Colonic mucosa (tissue), 4 donors: ENCODE results near the gene LMCD1. TPM values are rescaled to one million over a fixed set of nuclear protein-coding genes. Genes with fewer than 3 reads are reported as not detected.

ENCODE experiments used
- DNase-seq: peaks from one replicate; pipeline ENCODE4 v3.0.0-alpha.2; 2020
- H3K27ac ChIP-seq: fragments of 200-600 bp; one replicate; pipeline ENCODE4 v1.8.0; 2021
- H3K27me3 ChIP-seq: fragments of 200-600 bp; one replicate; pipeline ENCODE4 v1.8.0; 2021
- H3K36me3 ChIP-seq: fragments of 200-600 bp; one replicate; pipeline ENCODE4 v1.8.0; 2021
- H3K4me1 ChIP-seq: fragments of 200-600 bp; one replicate; pipeline ENCODE4 v1.8.0; 2021; ENCODE audit warnings: mild to moderate bottlenecking
- H3K4me3 ChIP-seq: fragments of 200-600 bp; one replicate; pipeline ENCODE4 v1.8.0; 2021
- H3K9ac ChIP-seq, 2 donors: one replicate each; pipeline ENCODE4 v1.7.0; 2013; ENCODE audit warnings: control low read depth in 2 of 2, low read depth in 2 of 2, low read length in 2 of 2
- H3K9me3 ChIP-seq: fragments of 200-600 bp; one replicate; pipeline ENCODE4 v1.8.0; 2021
- intact Hi-C: fragments of 100-400 bp; cut with DNase I; formaldehyde crosslinking; loops from one replicate; pipeline ENCODE4 v1.14.1; 2022
- total RNA-seq, 2 donors: library from RNA; stranded (reverse); fragmentation: NEBNext Ultra II Directional in 1 of 2; extraction: Animal tissue kit (Norgen Biotek cat#: 25700) in 1 of 2; gene quantifications; one replicate each; pipeline ENCODE4 v1.2.1, GENCODE V29; 2021
- TF ChIP-seq, protein P1 (sequence below): fragments of 200-600 bp; IDR thresholded peaks from one replicate; pipeline ENCODE4 v1.8.0; 2022; ENCODE audit warnings: antibody characterized with exemption, mild to moderate bottlenecking
- donor health status: healthy.
- donor health status: DM: no; HTN: no; CAD: no.
- donor health status: DM: no; HTN: no; CAD: no.

The LMCD1 gene
- total RNA-seq, 2 donors from 2014 or later: 5.5 to 7.6 TPM

DNA sequence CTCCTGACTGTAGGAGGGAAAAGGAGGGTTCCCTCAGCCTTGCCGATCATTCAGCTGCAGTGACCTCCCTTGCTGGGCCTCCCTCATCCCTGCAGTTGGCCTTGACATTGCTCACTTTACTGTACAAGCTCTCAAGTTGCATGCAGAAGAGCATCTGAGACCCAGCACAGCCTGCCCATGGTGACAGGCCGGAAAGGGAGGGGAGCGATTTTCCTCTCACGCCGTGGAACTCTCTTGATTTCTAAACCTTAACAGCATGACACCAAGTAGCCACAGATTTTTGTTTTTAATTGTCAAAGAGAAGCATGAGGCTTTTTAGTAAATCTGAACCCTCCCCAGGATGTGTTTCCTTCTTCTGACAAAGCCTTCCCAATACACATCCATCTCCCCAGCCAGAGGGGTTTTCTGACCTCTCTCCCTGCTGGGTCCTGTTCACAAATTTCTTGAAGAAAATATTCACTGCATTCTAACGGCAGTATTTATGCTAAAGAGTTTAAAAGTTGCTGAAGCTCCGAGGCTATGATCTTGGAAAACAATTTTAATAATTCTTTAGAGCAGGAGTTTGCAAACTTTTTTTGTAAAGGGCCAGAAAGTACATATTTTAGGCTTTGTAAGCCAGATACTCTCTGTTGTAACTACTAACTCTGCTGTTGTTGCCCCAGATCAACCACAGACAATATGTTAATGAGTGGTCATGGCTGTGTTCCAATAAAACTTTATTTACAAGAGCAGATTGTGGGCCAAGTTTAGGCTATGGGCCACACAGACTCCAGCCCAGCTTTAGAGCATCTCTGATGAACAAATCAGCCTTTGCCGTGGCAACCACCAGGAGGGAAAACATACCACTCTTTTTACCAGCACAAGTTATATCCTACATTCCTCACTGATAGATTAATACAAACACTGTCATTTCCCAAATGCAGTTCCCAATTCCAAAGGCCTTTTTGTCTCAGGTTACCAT lies 34.8 kb downstream of the LMCD1 start:
- no peaks in the 10 kb centered on the region for H3K36me3 ChIP-seq
- intact Hi-C loops: no loop called here
- no peaks in the 10 kb centered on the region for H3K27me3 ChIP-seq
- DNase-seq: no peak
- no peaks in the 10 kb centered on the region for H3K9me3 ChIP-seq
- H3K27ac ChIP-seq: no peak overlapping the region
- TF ChIP-seq, protein P1, sequence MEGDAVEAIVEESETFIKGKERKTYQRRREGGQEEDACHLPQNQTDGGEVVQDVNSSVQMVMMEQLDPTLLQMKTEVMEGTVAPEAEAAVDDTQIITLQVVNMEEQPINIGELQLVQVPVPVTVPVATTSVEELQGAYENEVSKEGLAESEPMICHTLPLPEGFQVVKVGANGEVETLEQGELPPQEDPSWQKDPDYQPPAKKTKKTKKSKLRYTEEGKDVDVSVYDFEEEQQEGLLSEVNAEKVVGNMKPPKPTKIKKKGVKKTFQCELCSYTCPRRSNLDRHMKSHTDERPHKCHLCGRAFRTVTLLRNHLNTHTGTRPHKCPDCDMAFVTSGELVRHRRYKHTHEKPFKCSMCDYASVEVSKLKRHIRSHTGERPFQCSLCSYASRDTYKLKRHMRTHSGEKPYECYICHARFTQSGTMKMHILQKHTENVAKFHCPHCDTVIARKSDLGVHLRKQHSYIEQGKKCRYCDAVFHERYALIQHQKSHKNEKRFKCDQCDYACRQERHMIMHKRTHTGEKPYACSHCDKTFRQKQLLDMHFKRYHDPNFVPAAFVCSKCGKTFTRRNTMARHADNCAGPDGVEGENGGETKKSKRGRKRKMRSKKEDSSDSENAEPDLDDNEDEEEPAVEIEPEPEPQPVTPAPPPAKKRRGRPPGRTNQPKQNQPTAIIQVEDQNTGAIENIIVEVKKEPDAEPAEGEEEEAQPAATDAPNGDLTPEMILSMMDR: no peak
- H3K4me3 ChIP-seq: no peak overlapping the region
- H3K4me1 ChIP-seq: no peaks in the 10 kb centered on the region
- H3K9ac ChIP-seq: no peak overlapping the region

DNA sequence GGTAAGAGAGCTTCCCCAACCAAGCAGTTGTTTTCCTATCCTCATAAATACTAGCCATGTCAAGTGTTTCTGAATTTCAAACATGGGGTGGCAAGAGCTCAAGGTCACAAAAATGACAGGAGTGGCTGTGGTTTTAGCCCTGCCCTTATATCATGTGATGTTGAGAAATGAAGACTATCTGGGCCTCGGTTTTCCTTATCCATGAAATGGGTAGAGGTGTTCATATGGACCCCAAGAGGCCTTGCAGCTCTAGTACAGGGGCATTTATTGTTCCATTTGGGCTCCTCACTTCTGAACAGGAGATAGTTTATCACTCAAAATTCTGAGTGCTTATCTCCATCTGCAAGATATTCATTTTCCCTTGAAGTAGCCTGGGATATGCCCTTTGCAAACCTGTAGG lies 35.8 kb downstream of the LMCD1 start:
- H3K9ac ChIP-seq: no peak overlapping the region
- no peaks in the 10 kb centered on the region for H3K36me3 ChIP-seq
- H3K27ac ChIP-seq: no peak overlapping the region
- TF ChIP-seq, protein P1: no peak
- no peak for DNase-seq
- no peaks in the 10 kb centered on the region for H3K27me3 ChIP-seq
- intact Hi-C loops: no loop called here
- H3K4me3 ChIP-seq: no peak overlapping the region
- no peaks in the 10 kb centered on the region for H3K9me3 ChIP-seq
- H3K4me1 ChIP-seq: no peaks in the 10 kb centered on the region

DNA sequence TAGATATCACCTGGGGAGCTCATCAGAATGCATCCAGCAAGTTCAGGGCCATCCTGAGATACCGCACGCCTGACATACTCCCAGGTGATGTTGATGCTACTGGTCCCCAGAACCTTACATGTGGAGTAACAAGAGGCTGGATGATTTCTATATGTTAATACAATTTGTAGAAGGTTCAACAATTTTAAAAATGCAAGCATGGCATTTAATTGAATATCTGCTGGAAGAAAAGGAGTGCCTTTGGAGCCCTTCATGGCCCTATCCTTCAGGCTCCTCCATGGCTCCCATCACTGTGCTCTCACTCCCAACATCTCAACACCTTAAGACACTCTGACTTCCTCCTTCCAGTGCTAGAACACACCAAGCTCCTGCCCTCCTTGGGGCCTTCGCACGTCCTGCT lies 36.6 kb downstream of the LMCD1 start:
- no peak for DNase-seq
- Histone ChIP-seq H3K9me3 (no peaks in the 10 kb centered on the region), H3K4me3 (no peak overlapping the region), H3K27me3 (no peaks in the 10 kb centered on the region), H3K4me1 (no peaks in the 10 kb centered on the region), H3K27ac (no peak overlapping the region), H3K9ac (no peak overlapping the region), H3K36me3 (no peaks in the 10 kb centered on the region)
- TF ChIP-seq, protein P1: no peak
- intact Hi-C loops: no loop called here

DNA sequence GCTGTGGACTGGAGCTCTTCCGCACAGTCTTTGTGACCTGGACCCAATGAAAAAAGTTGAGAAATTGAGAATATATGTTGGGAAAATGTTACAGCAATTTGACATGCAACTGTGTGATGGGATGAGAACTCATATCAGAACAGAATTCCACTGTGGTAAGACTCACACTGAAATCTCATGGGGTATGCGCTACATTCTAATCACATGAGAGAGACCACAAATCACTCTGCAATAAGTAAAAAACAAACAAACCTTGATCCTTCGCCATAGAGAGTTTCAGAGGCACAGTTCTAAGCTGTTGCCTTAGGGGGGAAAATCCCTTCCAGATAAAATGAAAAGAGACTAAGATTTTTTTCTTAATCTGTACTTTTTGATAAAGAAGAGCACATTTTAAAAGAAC lies 37.3 kb downstream of the LMCD1 start:
- no peak overlapping the region for H3K27ac ChIP-seq
- no peak for DNase-seq

DNA sequence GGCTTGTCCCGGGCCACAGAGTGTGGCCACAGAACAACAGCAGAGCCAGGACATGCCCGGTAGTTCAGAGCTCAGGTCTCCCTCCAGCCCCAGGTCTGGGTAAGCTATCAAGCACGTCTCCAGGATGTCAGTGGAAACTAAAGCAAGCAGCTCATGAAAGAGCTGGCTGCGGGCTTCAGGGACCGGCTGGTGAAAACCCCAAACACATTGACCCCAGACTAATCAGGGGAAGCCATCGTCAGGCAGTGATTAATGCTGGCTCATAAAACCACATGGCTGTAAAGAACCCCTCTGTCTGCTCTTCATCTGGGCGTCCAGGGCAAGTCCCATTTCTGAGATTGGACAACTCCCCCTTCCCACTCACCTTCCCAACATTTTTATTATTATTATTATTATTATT lies 37.8 kb downstream of the LMCD1 start:
- Histone ChIP-seq H3K36me3 (no peaks in the 10 kb centered on the region), H3K27me3 (no peaks in the 10 kb centered on the region), H3K4me3 (no peak overlapping the region), H3K27ac (no peak overlapping the region), H3K4me1 (no peaks in the 10 kb centered on the region), H3K9ac (no peak overlapping the region), H3K9me3 (no peaks in the 10 kb centered on the region)
- no peak for DNase-seq
- TF ChIP-seq, protein P1: no peak
- intact Hi-C loops: no loop called here

More for the DNA sequence above, 37.3 kb downstream of the LMCD1 start:
- no peak overlapping the region for H3K4me3 ChIP-seq
- no peaks in the 10 kb centered on the region for H3K27me3 ChIP-seq
- TF ChIP-seq, protein P1: no peak
- H3K4me1 ChIP-seq: no peaks in the 10 kb centered on the region
- H3K9me3 ChIP-seq: no peaks in the 10 kb centered on the region
- no peak overlapping the region for H3K9ac ChIP-seq
- no peaks in the 10 kb centered on the region for H3K36me3 ChIP-seq
- intact Hi-C loops: no loop called here
